CD14-positive monocyte (primary cell): ENCODE results near the gene CES3. TPM values are rescaled to one million over a fixed set of nuclear protein-coding genes. Genes with fewer than 3 reads are reported as not detected.

ENCODE experiments used
- DNase-seq, 3 donors: peaks; one replicate each; pipeline ENCODE4 v3.0.0-alpha.2; 2011 to 2022
- H2AFZ ChIP-seq: 2 replicates; pipeline ENCODE4 v1.6.0; 2012; ENCODE audit warnings: mild to moderate bottlenecking, low read depth, low read length, inconsistent platforms; ENCODE audit not compliant: insufficient read depth, poor library complexity, severe bottlenecking
- H3K27ac ChIP-seq, 2 donors: 1 replicate in 1 of 2; 2 replicates in 1 of 2; pipeline ENCODE4 v1.5.1; 2012 to 2013; ENCODE audit warnings: low read length in 2 of 2, control low read depth in 1 of 2, inconsistent platforms in 1 of 2, low read depth in 1 of 2, mild to moderate bottlenecking in 1 of 2
- H3K27me3 ChIP-seq, 2 donors: one replicate each; pipeline versions ENCODE4 v1.6.0 to v1.6.1; 2011 to 2013; ENCODE audit warnings: low read length in 2 of 2; ENCODE audit not compliant: control insufficient read depth in 2 of 2, insufficient read depth in 2 of 2
- H3K36me3 ChIP-seq, 2 donors: replicated peaks in 1 of 2; 1 replicate in 1 of 2; 2 replicates in 1 of 2; pipeline versions ENCODE4 v1.5.1 to v1.6.1; 2012 to 2013; ENCODE audit warnings: low read length in 2 of 2, control low read depth in 1 of 2, inconsistent platforms in 1 of 2, mild to moderate bottlenecking in 1 of 2; ENCODE audit not compliant: insufficient read depth in 2 of 2, control insufficient read depth in 1 of 2
- H3K4me1 ChIP-seq, 2 donors: 1 replicate in 1 of 2; 2 replicates in 1 of 2; pipeline versions ENCODE4 v1.5.1 to v1.6.1; 2012 to 2013; ENCODE audit warnings: low read length in 2 of 2, control low read depth in 1 of 2, inconsistent platforms in 1 of 2, mild to moderate bottlenecking in 1 of 2, moderate library complexity in 1 of 2; ENCODE audit not compliant: insufficient read depth in 2 of 2, control insufficient read depth in 1 of 2
- H3K4me2 ChIP-seq: replicated peaks from 2 replicates; pipeline ENCODE3; 2012; ENCODE audit warnings: low read length, moderate library complexity, mild to moderate bottlenecking; ENCODE audit not compliant: poor library complexity, severe bottlenecking; ENCODE audit errors: extremely low read depth
- H3K4me3 ChIP-seq, 3 experiments: fragments of 200-600 bp in 1 of 3; sonication (generic) in 1 of 3; replicated peaks in 1 of 3; 1 replicate in 2 of 3; 2 replicates in 1 of 3; pipeline ENCODE4 v1.5.1; 2011 to 2013; ENCODE audit warnings: low read length in 3 of 3, mild to moderate bottlenecking in 3 of 3, control low read depth in 2 of 3, low read depth in 2 of 3, inconsistent platforms in 1 of 3, moderate library complexity in 1 of 3
- H3K79me2 ChIP-seq: 2 replicates; pipeline ENCODE4 v1.6.0; 2012; ENCODE audit warnings: mild to moderate bottlenecking, control low read depth, inconsistent platforms, low read length, moderate library complexity; ENCODE audit not compliant: insufficient read depth
- H3K9ac ChIP-seq: 2 replicates; pipeline ENCODE4 v1.6.0; 2017; ENCODE audit warnings: low read length, mild to moderate bottlenecking; ENCODE audit not compliant: insufficient read depth, poor library complexity, severe bottlenecking
- H3K9me3 ChIP-seq, 2 donors: replicated peaks in 1 of 2; 1 replicate in 1 of 2; 2 replicates in 1 of 2; pipeline versions ENCODE4 v1.5.1 to v1.6.1; 2012 to 2013; ENCODE audit warnings: low read length in 2 of 2, control low read depth in 1 of 2; ENCODE audit not compliant: control insufficient read depth in 1 of 2, insufficient read depth in 1 of 2
- H4K20me1 ChIP-seq: 2 replicates; pipeline ENCODE4 v1.6.0; 2012; ENCODE audit warnings: mild to moderate bottlenecking, low read length, control low read depth, moderate library complexity; ENCODE audit not compliant: insufficient read depth
- H3K27ac Mint-ChIP-seq, 7 donors: one replicate each; pipeline ENCODE4 v1.8.0; 2020; ENCODE audit warnings: mild to moderate bottlenecking in 7 of 7, mixed read lengths in 7 of 7, moderate library complexity in 6 of 7, inconsistent platforms in 2 of 7
- H3K27me3 Mint-ChIP-seq, 3 donors: one replicate each; pipeline ENCODE4 v1.8.0; 2021 to 2022; ENCODE audit warnings: low read depth in 3 of 3, mild to moderate bottlenecking in 3 of 3, mixed read lengths in 3 of 3, moderate library complexity in 3 of 3, inconsistent platforms in 1 of 3
- H3K36me3 Mint-ChIP-seq, 2 donors: one replicate each; pipeline ENCODE4 v1.8.0; 2020; ENCODE audit warnings: mixed read lengths in 2 of 2, inconsistent platforms in 1 of 2, mild to moderate bottlenecking in 1 of 2
- H3K4me1 Mint-ChIP-seq: one replicate; pipeline ENCODE4 v1.8.0; 2020; ENCODE audit warnings: mild to moderate bottlenecking, mixed read lengths
- H3K4me3 Mint-ChIP-seq, 2 donors: one replicate each; pipeline ENCODE4 v1.8.0; 2020; ENCODE audit warnings: mild to moderate bottlenecking in 2 of 2, mixed read lengths in 2 of 2, moderate library complexity in 1 of 2
- H3K9me3 Mint-ChIP-seq, 7 donors: one replicate each; pipeline ENCODE4 v1.8.0; 2020 to 2022; ENCODE audit warnings: mixed read lengths in 7 of 7, mild to moderate bottlenecking in 6 of 7, moderate library complexity in 6 of 7, inconsistent platforms in 2 of 7
- CTCF ChIP-seq: fragments of 200-600 bp; IDR thresholded peaks from one replicate; pipeline ENCODE4 v1.8.0; 2022; ENCODE audit warnings: antibody characterized with exemption, mild to moderate bottlenecking
- WGBS: methylation state at CpG from one replicate; pipeline ENCODE4 v1.1.5; 2013; ENCODE audit warnings: missing lambda C conversion rate; ENCODE audit not compliant: insufficient coverage; 5-methylcytosine and 5-hydroxymethylcytosine counted together
- intact Hi-C, 2 donors: fragments of 100-400 bp; cut with micrococcal nuclease; formaldehyde crosslinking; loops; one replicate each; pipeline versions ENCODE4 v1.15.0 to v1.15.1; 2023
- polyA plus RNA-seq, 3 donors: library from polyadenylated mRNA; depleted of rRNA in 1 of 3; unstranded in 2 of 3; stranded (reverse) in 1 of 3; fragments of 300-500 nt in 2 of 3; fragments of >200 nt in 1 of 3; fragmentation: Illumina TruSeq in 2 of 3; gene quantifications; 1 replicate in 2 of 3; 2 replicates in 1 of 3; pipeline ENCODE4 v1.2.3, GENCODE V29; 2012 to 2021

The CES3 gene
- polyA plus RNA-seq, 3 donors: 0.48 TPM; not detected in 2

DNA sequence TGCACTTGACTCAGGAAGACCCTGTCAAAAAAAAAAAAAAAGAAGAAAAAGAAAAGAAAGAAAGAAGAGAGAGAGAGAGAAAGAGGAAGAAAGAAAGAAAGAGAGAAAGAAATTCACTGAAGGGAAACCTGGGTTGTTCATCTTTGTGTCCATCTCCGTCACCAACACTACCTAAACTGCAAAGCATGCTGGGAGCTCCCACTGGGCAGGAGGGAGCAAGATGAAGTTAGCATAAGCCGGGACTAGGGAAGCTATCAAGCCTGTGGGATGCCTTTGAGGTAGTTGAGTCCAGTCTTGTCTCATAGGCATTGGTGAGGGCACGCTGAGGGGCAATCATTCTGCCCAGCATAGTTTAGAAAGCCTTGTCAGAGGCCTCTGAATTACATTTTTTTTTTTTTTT, 60.3 kb downstream of the CES3 start:
- no peak overlapping the region for H3K4me3 Mint-ChIP-seq
- DNase-seq: no peak

DNA sequence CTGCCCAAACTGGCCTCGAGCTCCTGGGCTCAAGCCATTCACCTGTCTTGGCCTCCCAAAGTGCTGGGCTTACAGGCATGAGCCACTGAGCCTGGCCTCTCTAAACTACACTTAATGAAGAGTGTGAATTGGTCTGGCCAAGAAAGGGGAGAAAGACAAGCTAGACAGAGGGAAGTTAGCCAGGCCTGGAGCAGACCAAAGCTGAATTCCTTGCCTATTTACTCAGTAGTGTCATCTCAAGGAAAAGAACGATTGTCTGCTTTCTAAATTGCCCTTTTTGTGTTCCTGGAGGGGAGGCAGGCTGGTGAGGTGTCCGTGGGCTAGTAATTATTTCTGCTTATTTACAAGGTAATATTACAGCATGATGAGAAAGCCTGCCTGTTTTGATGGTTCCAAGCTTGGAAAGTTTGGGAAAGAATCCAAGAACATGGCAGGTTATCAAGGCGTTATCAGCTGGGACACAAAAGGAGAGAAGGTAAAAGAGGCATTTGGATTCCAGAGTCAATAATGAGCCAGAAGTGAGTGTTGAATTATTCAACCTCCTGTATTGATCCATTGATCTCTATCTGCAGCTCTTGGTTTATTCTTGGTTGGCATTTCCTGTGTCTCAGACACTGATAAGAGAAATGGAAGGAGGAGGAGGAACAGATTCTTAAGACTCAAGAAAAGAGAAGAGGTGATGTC, 61.6 kb downstream of the CES3 start:
- H3K27ac Mint-ChIP-seq: no peak overlapping the region
- Histone ChIP-seq H3K9ac (no peak overlapping the region), H3K27me3 (no peaks in the 10 kb centered on the region), H3K4me3 (no peak overlapping the region), H3K9me3 (no peaks in the 10 kb centered on the region), H3K4me1 (no peaks in the 10 kb centered on the region), H3K4me2 (no peak overlapping the region), H4K20me1 (no peaks in the 10 kb centered on the region), H2AFZ (no peak overlapping the region), H3K79me2 (no peaks in the 10 kb centered on the region), H3K27ac (no peak overlapping the region), H3K36me3 (no peaks in the 10 kb centered on the region)
- TF ChIP-seq CTCF: no peak
- intact Hi-C loops: loop anchor here in 1 of 2 donors (10.0 kb wide), 1 partner anchor 82 kb away; the partner anchor contains the start of gene PHAF1
- no peaks in the 10 kb centered on the region for H3K36me3 Mint-ChIP-seq
- H3K27me3 Mint-ChIP-seq: peaks cover 3 to 6% (median 4%) of the 10 kb centered on the region in 3 donors
- 100% methylated on average over 2 of the region's 4 CpGs for WGBS
- H3K9me3 Mint-ChIP-seq: no peaks in the 10 kb centered on the region
- DNase-seq: no peak
- peaks cover 5% of the 10 kb centered on the region for H3K4me1 Mint-ChIP-seq
- no peak overlapping the region for H3K4me3 Mint-ChIP-seq

More for the DNA sequence above, 60.3 kb downstream of the CES3 start:
- H3K79me2 ChIP-seq: no peaks in the 10 kb centered on the region
- WGBS: no CpG with 5 or more reads among the region's 3 CpGs
- no peak overlapping the region for H2AFZ ChIP-seq
- H3K9me3 Mint-ChIP-seq: no peaks in the 10 kb centered on the region
- H3K4me1 Mint-ChIP-seq: peaks cover 3% of the 10 kb centered on the region
- no peak overlapping the region for H3K27ac Mint-ChIP-seq
- H3K4me1 ChIP-seq: no peaks in the 10 kb centered on the region
- no peak overlapping the region for H3K4me3 ChIP-seq
- H4K20me1 ChIP-seq: no peaks in the 10 kb centered on the region
- no peaks in the 10 kb centered on the region for H3K27me3 ChIP-seq
- H3K4me2 ChIP-seq: no peak overlapping the region
- intact Hi-C loops: loop anchor here in 1 of 2 donors (10.0 kb wide), 1 partner anchor 83 kb away; the partner anchor contains the start of gene PHAF1
- H3K9ac ChIP-seq: no peak overlapping the region
- TF ChIP-seq CTCF: no peak
- H3K27me3 Mint-ChIP-seq: peaks cover 3 to 10% (median 6%) of the 10 kb centered on the region in 3 donors
- no peak overlapping the region for H3K27ac ChIP-seq
- no peaks in the 10 kb centered on the region for H3K36me3 ChIP-seq
- H3K36me3 Mint-ChIP-seq: no peaks in the 10 kb centered on the region
- H3K9me3 ChIP-seq: no peaks in the 10 kb centered on the region
